Measurements from ENCODE around the gene ETFDH.
"Not testable (repeated sequence)": the region's sequence is repeated elsewhere in the genome, so short reads cannot be mapped to it uniquely, and the experiment has no call there.

The ETFDH gene

DNA sequence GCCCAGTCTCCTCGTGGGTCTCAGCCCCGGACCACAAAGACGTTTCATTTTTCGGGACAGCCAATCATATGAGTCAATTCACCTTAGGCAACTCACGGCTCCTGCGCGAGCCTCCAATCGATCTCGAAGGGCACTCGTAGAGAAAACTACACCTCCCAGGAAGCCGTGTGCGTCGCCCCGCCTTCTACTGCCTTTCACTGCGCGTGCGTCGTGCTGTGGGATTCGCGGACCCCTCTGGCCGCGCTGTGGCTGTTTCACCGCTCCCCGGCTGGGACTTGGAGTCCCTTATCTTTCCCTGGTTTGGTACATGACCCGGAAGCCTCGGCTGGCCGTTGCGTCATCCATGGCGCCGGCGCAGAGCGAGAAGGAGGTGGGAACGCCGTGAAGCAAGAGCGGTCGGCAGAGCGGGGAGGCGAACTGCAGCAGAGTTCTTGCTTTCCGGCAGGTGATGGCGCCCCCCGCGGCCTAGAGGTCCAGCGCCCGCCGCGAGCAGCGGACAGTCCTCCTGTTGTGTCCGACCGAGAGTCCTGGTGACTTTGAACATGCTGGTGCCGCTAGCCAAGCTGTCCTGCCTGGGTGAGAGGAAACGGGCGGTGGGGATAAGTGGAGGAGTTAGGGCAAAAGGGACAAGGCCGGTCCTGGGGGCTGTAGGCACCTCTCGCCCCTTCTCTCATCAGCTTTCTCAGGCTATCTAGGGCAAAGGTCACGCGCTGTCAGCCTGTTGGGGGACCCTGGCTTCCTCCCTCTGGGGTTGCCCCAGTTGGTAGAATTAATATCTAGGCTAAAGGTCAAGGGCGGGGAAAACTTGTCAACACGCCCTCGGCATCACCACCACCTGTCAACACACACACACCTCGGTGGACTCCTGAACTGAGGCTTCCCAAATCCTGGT is at the start of gene ETFDH:
Gene ETFDH (plus strand): TSS at position 382 of the 892 bp plus-strand sequence. CDS start 161 bp downstream, at position 543.
- DNase-seq = peak; percentile 79 to 90

DNA sequence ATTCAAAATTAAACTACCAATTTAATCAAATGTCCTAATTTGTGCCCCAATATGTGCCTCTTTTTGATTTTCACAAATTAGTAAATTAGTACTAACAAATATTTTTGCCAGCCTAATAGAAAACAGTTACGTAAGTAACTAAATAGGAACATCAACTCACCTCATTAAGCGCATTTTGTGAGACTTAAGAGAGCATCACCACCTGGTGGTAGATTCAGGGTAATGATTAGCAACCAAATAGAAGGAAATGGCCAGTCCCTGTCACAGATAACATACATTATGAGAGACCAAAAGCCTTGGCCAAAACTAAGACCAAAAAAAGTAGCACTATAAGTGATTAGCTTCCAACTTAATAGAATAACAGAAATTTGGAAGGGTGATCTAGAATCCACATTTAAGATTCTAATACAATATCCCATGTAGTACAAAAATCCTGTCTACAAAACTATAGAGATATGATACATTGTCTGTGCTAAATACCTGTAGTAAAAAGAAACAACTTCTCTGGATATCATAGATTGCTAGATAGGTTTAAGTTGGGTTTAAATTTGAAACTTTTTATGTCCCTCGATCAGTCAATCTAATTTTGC is 47.1 kb upstream of the ETFDH start:
- DNase-seq = no peak

DNA sequence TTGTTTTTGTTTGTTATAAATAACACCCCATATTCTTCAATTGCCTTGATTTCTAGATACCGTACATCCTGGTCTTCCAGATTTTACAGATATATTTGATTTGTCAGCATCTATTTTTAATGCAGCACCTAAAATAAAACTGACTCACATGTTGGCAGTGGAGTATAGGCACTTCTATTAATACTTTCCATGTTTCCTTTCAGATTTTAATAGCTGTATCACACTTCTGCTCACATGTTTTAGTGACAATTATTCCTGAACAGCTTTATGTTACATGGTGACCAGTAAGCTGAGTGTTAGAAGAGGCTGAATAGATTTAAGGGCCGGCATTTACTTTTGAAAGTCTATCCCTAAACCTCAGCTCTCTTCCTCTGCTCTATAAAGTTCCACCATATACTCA is 46.6 kb upstream of the ETFDH start:
- DNase-seq = no peak

DNA sequence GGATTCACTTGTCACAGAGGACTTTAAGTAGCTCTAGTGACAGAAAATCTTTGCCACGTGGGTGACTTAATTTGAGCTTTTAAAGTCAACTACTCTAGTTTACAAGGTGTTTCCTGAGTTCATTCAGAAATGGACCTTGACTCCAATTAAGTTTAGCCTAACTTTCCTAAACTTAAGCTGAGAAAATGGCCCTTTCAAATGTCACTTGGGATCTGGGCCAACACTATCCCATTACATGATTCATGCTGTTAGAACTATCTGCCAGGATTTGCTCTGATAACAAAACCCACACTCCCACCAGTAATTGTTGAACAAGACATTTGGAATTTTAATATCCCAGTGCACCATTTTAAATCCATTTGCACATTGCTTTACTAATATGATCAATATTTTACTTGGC is 41.2 kb upstream of the ETFDH start:
- no peak for DNase-seq

DNA sequence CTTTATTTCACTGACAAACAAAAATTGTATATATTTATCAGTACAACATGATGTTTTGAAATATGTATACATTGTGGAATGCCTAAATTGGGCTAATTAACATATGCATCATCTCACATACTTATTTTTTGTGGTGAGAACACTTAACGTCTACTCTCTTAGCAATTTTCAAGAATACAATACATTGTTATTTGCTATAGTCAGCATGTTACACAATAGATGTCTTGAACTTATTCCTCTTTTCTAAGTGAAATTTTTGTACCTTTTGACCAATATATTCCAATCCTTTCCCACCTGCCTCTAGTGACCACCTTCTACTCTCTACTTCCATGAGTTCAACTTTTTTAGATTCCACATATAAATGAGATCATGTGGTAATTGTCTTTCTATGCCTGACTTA is 35.5 kb upstream of the ETFDH start:
- DNase-seq = no peak

DNA sequence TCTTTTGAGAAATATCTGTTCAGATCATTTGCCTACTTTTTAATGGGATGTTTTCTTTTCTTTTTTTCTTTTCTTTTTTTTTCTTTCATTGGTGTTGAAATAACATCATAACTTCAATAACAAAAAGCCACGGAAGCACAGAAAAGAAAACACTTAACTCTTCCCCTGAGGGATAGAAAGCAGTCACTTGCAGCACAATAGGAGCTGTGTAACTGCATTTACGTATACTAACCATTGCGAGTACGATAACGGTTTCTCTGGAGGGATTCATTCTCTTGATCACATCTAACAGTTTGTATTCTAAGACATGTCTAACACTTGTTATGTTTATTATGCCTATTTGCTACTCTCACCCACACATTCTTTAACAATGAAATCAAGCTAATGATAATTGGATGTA is 27.7 kb upstream of the ETFDH start:
- DNase-seq = no peak

DNA sequence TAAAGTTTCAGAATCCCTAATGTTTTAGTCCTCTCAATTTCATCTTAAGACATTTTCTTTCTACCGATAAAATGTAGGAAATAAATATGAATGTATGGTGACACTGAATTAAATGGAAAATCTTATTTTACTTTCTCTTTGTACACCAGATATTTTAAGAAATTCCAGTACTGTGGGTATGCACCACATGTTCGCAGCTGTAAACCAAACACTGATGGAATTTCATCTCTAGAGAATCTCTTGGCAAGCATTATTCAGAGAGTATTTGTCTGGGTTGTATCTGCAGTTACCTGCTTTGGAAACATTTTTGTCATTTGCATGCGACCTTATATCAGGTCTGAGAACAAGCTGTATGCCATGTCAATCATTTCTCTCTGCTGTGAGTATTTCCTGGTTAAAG is 27.3 kb upstream of the ETFDH start:
- no peak for DNase-seq

DNA sequence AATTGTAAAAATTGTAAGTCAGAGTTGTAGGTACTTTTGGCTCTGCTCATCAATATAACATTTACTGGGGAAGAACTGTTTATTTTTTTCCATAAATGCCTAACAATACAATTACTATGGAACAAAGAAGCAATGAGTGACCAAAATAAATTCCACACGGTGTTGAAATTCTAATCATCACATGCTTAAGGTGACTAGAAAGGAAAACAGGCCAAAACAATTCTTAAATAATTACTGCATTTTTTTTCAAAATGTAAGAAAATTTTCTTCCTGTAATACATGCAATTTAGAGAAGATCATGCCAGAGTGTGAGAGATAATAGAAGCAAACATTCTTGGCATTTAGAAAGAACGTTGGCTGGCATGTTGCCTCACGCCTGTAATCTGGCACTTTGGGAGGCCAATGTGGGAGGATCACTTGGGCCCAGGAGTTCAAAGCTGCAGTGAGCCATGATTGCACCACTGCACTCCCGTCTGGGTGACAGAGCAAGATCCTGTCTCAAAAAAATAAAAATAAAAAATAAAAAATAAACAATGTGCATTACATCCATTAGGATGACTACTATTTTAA is 22.9 kb upstream of the ETFDH start:
- DNase-seq = no peak

DNA sequence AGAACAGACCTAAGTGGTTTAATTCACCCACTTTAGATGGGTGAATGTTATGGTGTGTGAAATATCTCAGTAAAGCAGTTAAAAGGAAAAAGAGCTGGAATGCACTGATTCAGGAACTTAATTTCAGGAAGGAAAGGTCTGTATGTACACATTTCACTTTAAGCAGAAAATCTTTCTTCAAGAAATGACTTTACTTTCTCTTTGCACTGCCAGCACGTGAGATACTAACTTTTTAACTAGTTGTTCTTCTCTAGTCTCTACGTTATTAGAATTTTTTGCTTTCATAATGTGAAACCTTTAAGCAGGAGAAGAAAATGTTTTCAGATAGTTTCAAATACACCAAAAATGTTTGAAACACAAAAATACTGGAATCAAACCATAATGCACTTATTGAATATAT is 19.2 kb upstream of the ETFDH start:
- DNase-seq = no peak

DNA sequence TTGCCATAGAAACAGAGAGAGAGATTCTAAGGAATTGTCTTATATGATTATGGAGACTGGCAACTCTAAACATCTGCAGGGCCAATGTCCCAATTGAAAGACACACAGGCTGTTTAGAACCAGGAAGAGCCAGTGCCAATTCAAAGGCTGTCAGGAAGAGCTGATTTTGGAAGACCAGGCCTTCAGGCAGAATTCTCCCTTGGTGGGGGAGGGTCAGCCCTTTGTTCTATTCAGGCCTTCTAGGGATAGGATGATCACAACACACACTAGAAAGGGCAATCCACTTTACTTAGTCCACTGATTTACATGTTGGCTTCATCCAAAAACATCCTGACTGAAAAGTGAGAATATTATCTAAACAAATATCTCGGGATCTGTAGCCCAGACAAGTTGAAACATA is 15.7 kb upstream of the ETFDH start:
- no peak for DNase-seq

DNA sequence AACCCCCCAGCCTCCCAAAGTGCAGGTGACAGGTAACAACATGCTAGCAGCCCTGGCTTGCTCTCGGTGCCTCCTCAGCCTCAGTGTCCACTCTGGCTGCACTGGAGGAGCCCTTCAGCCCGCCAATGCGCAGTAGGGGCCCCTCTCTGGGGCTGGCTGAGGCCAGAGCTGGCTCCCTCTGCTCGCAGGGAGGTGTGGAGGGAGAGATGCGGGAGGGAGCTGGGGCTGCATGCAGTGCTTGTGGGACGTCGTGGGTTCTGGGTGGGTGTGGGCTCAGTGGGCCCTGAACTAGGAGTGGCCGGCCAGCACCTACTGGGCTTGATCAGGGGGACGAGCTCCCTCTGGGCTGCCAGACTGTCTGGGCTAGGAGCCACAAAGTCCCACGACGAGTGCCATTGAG is 14.8 kb upstream of the ETFDH start:
- DNase-seq = no peak

DNA sequence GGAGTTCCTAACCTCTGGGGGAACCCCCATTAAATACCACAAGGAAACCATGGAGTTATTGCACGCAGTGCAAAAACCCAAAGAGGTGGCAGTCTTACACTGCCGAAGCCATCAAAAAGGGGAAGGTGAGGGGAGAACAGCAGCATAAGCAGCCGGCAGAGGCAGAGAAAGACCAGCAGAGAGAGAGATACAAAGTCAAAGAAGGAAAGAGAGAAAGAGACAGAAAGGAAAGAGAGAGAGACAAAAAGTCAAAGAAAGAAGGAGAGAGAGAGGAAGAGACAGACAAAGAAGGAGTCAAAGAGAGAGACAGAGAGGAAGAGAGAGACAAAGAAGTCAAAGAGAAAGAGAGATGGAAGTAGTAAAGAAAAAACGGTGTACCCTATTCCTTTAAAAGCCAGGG is 8.8 kb upstream of the ETFDH start:
- not testable (repeated sequence) for DNase-seq

DNA sequence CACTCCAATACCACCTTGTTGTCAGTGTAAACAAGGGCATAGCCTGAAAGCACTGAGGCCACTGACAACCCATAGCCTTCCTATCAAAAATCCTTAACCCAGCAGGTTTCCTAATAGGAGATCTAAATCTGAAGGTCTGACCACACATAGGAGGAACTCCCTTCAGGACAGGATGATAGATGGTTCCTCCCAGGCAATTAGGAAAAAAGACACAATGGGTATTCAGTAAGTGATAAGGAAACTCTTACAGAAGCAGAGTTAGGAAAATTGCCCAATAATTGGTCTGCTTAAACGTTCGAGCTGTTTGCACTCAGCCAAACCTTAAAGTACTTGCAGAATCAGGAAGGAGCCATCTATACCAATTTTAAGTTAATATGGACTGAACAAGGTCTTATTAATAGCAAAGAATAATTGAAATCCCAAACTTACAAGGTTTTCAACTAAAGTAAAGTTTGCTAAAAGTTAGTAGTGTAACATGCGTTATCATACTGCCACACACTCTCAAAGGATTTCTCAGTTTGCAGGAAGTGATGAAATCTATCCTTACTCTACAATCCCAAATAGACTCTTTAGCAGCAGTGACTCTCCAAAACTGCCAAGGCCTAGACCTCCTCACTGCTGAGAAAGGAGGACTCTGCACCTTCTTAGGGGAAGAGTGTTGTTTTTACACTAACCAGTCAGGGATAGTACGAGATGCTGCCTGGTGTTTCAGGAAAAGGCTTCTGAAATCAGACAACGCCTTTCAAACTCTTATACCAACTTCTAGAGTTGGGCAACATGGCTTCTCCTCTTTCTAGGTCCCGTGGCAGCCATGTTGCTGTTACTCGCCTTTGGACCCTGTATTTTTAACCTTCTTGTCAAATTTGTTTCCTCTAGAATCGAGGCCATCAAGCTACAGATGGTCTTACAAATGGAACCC is 8.1 kb upstream of the ETFDH start:
- DNase-seq = not testable (repeated sequence)

DNA sequence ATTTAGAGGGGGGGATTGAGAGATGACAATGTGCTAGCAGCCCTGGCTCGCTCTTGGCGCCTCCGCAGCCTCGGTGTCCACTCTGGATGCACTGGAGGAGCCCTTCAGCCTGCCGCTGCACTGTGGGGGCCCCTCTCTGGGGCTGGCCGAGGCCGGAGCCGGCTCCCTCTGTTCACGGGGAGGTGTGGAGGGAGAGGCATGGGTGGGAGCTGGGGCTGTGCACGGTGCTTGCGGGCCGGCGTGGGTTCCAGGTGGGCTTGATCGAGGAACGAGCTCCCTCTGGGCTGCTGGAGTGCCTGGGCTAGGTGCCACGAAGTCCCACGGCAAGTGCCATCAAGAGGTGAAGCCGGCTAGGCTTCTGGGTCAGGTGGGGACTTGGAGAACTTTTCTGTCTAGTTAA is 7.3 kb upstream of the ETFDH start:
- no peak for DNase-seq

DNA sequence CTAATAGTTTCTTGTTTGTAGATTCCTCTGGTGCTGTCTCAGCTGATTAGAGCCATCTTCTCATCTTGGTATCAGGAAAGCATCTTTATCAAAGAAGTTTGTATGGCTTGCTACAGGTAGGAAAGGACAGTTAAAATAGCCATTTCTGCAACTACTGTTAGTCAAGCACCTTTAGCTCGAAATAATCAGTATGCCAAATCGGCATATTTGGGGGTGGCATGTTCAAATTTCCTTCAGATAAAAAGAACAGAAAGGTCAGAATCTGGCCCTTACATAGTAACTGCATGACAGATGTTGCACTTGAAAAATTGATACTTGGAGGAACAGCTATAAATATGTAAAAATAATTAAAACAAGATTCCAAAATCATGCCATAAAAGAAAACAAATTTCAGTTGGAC is 5.2 kb upstream of the ETFDH start:
- DNase-seq = no peak

DNA sequence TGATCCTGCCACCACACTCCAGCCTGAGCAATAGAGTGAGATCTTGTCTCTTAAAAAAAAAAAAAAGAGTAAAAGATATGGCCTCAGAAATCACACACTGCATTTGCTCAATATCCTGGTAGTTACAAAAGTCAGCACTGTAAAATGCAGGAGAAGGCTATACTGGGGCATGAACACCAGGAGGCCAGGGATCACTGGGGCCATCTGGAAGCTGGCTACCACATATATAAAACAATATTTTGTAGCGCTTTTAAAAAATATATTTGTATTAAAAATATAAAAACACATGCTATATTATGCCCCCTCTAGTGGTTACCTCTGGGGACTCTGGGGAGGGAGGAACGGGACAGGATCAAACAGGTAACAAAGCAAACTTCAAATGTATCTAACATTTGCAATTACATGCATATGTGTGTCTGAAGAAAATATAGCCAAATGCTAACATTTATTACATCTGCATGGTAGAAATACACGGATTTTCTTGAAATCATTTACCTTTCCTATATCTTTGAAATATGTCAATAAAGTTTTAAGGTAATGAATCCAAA is 4.4 kb upstream of the ETFDH start:
- DNase-seq = no peak

DNA sequence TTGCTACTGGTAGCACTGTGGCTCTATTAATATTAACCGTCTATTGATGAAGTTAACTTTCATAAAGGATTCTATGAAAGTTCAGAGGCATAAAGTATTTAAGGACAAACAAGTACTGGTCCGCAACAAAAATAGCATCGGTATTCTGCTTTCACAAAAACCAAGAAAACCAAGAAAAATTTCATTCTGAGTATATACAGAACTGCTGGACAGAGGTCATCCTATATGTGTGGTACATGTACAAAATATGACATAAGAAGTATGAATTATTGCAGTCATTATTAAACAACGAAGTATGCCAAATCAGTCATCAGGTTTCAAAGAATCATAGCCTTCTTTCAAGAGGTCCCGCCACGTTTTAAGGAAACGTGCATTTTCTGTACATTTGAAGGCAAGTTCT is 2.8 kb upstream of the ETFDH start:
- DNase-seq = no peak

DNA sequence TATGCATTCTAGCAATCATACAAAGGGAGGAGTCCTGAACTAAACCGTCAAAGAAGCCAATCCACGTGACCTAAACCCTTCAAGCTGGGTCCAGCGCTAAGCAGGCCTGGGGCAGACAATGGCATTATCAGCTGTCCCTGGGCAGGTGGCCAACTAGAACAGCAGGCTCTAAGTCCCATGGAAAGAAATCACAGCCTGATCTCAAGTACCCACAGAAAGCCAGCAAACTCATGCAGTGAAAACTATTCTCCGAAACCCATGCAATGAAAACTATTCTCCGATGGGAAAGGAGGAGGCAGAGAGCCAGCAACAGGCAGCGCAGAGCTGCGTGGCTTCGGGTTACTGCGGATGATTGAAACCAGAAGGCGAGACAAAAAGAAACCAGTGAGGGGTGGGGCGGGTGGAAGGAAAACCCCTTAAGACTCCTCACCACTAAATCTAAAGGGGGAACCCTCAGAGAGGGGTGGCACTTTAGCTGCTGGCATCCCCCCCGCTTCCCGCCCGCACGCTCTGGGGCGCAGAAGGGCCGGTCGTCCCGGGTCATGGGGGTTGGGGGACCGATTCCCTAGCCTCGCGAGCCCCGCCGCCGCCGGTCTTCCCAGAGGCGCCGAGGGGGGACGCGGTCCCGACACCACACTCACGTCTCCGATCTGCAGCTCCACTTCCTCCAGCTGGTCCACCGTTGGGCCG is 976 bp upstream of the ETFDH start:
- DNase-seq = peak; percentile 0 to 22

DNA sequence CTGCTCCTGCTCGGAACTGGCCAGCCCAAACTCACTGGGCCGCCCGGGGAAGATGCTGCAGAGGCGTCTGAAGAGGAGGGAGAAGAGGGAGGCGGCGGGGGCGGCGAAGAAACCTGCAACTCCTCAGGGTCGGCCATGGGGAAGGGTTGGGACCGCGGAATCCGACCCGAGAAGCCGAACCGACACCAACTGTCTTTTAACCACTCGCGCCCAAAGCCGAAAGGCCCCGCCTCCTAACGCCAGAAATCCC is 506 bp upstream of the ETFDH start, which contains the start of gene C4orf46:
Gene C4orf46 (minus strand): TSS at position 223 of the 250 bp plus-strand sequence. CDS start 86 bp downstream, at position 137.
- DNase-seq = no peak

DNA sequence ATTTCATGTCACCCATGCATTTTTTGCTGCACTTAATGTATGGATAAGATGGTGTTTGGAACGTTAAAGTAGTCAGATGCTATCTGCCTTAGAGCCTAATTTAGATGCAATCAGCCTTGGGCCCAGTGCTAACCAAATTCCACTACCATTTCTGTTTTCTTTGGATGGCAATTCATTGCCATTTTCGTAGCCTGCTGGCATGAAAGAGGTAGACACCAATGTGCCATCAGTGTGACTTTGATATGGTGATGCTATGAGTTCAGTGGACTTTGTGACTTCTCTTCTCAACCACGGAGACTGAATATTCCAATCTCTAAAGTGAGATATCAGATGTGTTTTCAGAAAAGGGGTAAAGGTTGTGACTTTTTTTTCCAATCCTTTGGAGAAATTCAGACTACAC is 1.5 kb downstream of the ETFDH start:
- DNase-seq = no peak

DNA sequence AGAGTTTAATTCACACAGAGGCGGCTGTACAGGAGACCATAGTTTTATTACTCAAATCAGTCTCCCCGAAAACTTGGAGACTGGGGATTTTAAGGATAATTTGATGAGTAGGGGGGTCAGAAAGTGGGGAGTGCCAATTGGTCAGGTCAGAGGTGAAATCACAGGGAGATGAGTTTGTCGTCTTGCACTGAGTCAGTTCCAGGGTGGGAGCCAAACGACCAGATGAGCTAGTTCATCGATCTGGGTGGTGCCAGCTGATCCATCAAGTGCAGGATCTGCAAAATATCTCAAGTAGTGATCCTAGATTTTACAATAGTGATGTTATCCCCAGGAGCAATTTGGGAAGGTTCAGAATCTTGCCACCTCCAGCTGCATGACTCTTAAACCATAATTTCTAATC is 4.0 kb downstream of the ETFDH start:
- DNase-seq = no peak

DNA sequence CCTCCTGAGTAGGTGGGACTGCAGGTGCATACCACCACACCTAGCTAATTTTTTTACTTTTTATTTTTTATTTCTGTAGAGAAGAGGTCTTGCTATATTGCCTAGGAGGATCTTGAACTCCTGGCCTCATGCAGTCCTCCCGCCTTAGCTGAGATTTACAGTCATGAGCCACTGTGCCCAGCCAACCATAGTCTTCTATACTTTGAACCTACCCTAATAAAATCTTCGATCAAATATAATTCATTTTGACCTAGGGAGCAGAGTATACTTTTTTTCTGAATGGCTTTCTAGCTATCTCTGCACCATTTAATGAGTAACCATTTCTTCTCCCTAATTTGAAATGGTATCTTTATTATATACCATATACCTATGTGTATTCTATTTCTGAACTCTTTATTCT is 6.7 kb downstream of the ETFDH start:
- DNase-seq = no peak

All from NCI-H187 (cell line).